Activated CD8-positive, alpha-beta T cell treated with anti-CD3 and anti-CD28 coated beads, Interleukin-2, amount 10 ng/mL, durations not matched to agents 7 days and 5 days (primary cell): ENCODE measurements around the gene KBTBD3. TPM values are rescaled to one million over a fixed set of nuclear protein-coding genes. Genes with fewer than 3 reads are reported as not detected.
"Not testable (repeated sequence)": the region's sequence is repeated elsewhere in the genome, so short reads cannot be mapped to it uniquely, and the experiment has no call there.

Source experiments
- ATAC-seq: fragments of 150-1000 bp; cut with Tn5 transposase; one replicate; pipeline ENCODE4 v1.10.0; 2021; ENCODE audit warnings: moderate library complexity
- CTCF ChIA-PET: fragments of 350-600 bp; sonication (Branson Sonifier 250); formaldehyde crosslinking; loops from one replicate; lab custom pipeline; 2021; ENCODE audit warnings: antibody characterized with exemption; lab: Charles Lee
- POLR2A ChIA-PET: fragments of 350-600 bp; sonication (Branson Sonifier 250); formaldehyde crosslinking; loops from one replicate; lab custom pipeline; 2021; ENCODE audit warnings: antibody characterized with exemption; lab: Charles Lee
- DNase-seq: peaks from one replicate; pipeline ENCODE4 v3.0.0-alpha.2; 2020
- H3K27ac Mint-ChIP-seq: one replicate; pipeline ENCODE4 v1.8.0; 2021; ENCODE audit warnings: mild to moderate bottlenecking, mixed read lengths
- H3K27me3 Mint-ChIP-seq: one replicate; pipeline ENCODE4 v1.8.0; 2021; ENCODE audit warnings: low read depth, mixed read lengths
- H3K36me3 Mint-ChIP-seq: one replicate; pipeline ENCODE4 v1.8.0; 2021; ENCODE audit warnings: low read depth, mixed read lengths
- H3K4me1 Mint-ChIP-seq: one replicate; pipeline ENCODE4 v1.8.0; 2021; ENCODE audit warnings: low read depth, mixed read lengths
- H3K4me3 Mint-ChIP-seq: one replicate; pipeline ENCODE4 v1.8.0; 2021; ENCODE audit warnings: mild to moderate bottlenecking, mixed read lengths
- H3K9me3 Mint-ChIP-seq: one replicate; pipeline ENCODE4 v1.8.0; 2022; ENCODE audit warnings: mixed read lengths; ENCODE audit not compliant: insufficient read depth
- total RNA-seq, 2 experiments: library from RNA; stranded (reverse); gene quantifications; one replicate each; pipeline ENCODE4 v1.2.3, GENCODE V29; 2021

KBTBD3 gene
- total RNA-seq, 2 experiments from 2014 or later: 6.2 to 7.7 TPM

GRCh38 chr11:106021967-106022794, 55.0 kb downstream of the KBTBD3 start, which contains the start of gene MSANTD4:
Gene MSANTD4 (minus strand): TSS chr11:106022240. CDS start chr11:106010917, 11,323 bp downstream.
- peak within 1 kb of the TSS; percentile 91 for H3K4me3 Mint-ChIP-seq
- peaks cover 35% of the 10 kb centered on the region for H3K4me1 Mint-ChIP-seq
- peak; percentile 99 for ATAC-seq
- H3K27ac Mint-ChIP-seq: peak within 1 kb of the TSS; percentile 87
- DNase-seq: peak; percentile 98
- H3K36me3 Mint-ChIP-seq: peaks cover 20% of the 10 kb centered on the region
- ChIA-PET POLR2A (interaction anchor here (1.2 kb wide), 1 partner anchor 55 kb away, joined by 4 read pairs; the partner anchor contains the start of genes AASDHPPT and KBTBD3), CTCF (interaction anchor here (1.8 kb wide), 1 partner anchor 64 kb away, joined by 5 read pairs; no protein-coding TSS in a partner anchor)
- H3K9me3 Mint-ChIP-seq: no peaks in the 10 kb centered on the region
- peaks cover 7% of the 10 kb centered on the region for H3K27me3 Mint-ChIP-seq

DNA sequence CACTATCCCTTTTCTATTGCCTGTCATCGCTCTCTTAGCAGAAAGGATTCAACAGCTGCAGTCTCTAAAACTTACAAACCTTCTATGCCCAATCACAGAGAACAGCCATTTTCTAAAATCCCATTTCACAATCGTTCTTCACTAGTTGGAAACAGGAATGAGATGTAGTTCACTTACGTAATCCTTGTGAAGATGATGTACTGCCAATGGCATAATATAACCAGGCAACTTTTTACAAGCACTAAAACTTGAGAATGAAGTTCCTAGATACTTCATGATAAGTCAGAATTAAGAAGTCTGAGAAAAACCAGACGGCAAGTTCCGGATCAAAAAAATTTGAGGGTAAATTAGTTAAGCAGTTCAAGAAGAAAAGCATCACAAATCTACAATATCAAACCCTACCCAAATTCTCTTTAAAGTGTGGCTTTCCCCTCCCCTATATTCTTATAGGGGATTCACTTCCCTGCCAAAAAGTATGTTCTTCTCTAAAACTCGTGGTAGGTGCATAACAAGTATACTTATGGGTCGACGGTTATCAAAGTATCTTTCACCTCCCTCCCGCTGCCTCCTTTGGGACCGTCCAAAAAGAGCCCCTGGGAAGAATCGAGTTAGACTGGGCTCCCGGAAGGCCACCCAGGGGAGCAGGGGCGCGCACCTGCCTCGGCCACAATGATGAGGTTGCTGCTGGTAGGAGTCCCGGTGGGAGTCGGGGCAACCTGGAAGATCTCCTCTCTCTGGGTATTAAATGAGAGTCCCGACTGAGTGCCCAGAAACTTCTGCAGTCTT, 55.8 kb downstream of the KBTBD3 start:
- Mint-ChIP-seq H3K27ac (peak overlapping the region; percentile 87), H3K36me3 (peaks cover 21% of the 10 kb centered on the region), H3K4me1 (peaks cover 42% of the 10 kb centered on the region), H3K27me3 (peaks cover 4% of the 10 kb centered on the region), H3K4me3 (peak overlapping the region; percentile 91), H3K9me3 (no peaks in the 10 kb centered on the region)
- ATAC-seq (no peak), DNase-seq (no peak)
- CTCF ChIA-PET: no interaction called here
- POLR2A ChIA-PET: no interaction called here

DNA sequence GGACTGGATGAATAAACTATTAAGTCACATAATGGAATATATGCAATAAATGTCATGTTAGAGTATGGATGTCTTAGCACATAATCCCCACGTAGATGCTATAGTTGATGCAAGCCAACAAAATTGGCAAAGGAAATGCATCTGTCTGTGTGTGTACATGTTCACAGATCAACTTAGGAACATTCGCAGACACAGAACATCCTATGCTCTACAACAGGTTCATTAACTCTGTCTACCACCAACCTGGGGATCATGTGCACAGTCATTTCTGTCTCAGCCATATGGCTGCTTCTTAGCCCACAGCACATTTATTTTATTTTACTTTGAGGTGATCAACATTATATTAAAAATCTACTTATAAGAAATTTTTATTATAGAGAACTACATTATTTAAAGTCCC, 60.1 kb downstream of the KBTBD3 start:
- H3K4me3 Mint-ChIP-seq: no peak overlapping the region
- no peak for ATAC-seq
- DNase-seq: no peak
- no peaks in the 10 kb centered on the region for H3K9me3 Mint-ChIP-seq
- H3K36me3 Mint-ChIP-seq: peaks cover 37% of the 10 kb centered on the region
- ChIA-PET POLR2A (no interaction called here), CTCF (interaction anchor here (0.8 to 1.1 kb wide), 2 partner anchors 28 to 60 kb away, joined by 3 to 5 read pairs; partner anchors contain the start of genes AASDHPPT and KBTBD3)
- H3K27ac Mint-ChIP-seq: no peak overlapping the region
- H3K27me3 Mint-ChIP-seq: no peaks in the 10 kb centered on the region
- peaks cover 40% of the 10 kb centered on the region for H3K4me1 Mint-ChIP-seq

DNA sequence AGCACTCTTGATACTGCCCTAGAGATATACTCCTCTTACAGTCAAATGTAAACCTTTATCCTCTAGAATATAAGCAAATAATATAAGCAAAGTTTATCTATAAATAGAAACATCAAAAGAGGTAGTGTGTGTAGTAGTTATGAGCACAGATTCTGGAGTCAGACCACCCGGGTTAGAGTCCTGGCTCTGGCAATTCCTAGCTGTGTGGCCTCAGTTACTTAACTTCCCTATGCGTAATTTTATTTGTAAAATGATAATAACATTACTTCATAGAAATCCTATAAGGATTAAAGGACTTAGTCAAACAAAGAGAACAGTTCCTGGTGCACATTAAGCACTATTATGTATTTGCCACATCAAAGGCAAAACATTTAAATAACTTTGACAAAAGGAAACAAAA, 62.1 kb downstream of the KBTBD3 start:
- ChIA-PET POLR2A (no interaction called here), CTCF (no interaction called here)
- peaks cover 45% of the 10 kb centered on the region for H3K36me3 Mint-ChIP-seq
- no peaks in the 10 kb centered on the region for H3K9me3 Mint-ChIP-seq
- no peak overlapping the region for H3K4me3 Mint-ChIP-seq
- DNase-seq (no peak), ATAC-seq (no peak)
- peaks cover 30% of the 10 kb centered on the region for H3K4me1 Mint-ChIP-seq
- H3K27me3 Mint-ChIP-seq: no peaks in the 10 kb centered on the region
- no peak overlapping the region for H3K27ac Mint-ChIP-seq

GRCh38 chr11:106014620-106015019, 62.5 kb downstream of the KBTBD3 start:
- ChIA-PET CTCF (no interaction called here), POLR2A (no interaction called here)
- H3K27ac Mint-ChIP-seq: no peak overlapping the region
- ATAC-seq: no peak
- no peaks in the 10 kb centered on the region for H3K27me3 Mint-ChIP-seq
- no peak for DNase-seq
- H3K4me3 Mint-ChIP-seq: no peak overlapping the region
- peaks cover 26% of the 10 kb centered on the region for H3K4me1 Mint-ChIP-seq
- no peaks in the 10 kb centered on the region for H3K9me3 Mint-ChIP-seq
- peaks cover 45% of the 10 kb centered on the region for H3K36me3 Mint-ChIP-seq

DNA sequence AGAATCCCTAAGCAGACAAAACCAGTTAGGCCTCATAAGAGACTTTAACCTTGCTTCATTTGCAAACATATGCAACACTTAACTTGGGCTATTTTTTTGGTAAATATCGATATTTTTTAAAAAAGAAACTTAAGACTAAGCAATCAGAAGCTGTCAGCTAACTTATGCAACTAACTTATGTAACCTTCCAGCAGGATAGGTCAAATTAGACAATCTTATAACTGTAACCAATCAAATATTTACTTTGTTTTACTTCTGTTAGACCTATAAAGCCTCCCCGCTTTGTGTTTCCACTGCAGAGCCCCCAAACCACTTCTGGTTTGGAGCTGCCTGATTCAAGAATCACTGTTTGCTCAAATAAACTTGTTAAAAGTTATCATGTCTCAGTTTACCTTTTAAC, 63.1 kb downstream of the KBTBD3 start:
- no peak overlapping the region for H3K27ac Mint-ChIP-seq
- ChIA-PET POLR2A (interaction anchor here (0.9 kb wide), 1 partner anchor 10 kb away, joined by 3 read pairs; no protein-coding TSS in a partner anchor), CTCF (no interaction called here)
- peaks cover 22% of the 10 kb centered on the region for H3K4me1 Mint-ChIP-seq
- H3K9me3 Mint-ChIP-seq: no peaks in the 10 kb centered on the region
- no peak for ATAC-seq
- no peak overlapping the region for H3K4me3 Mint-ChIP-seq
- no peak for DNase-seq
- H3K27me3 Mint-ChIP-seq: no peaks in the 10 kb centered on the region
- H3K36me3 Mint-ChIP-seq: peaks cover 48% of the 10 kb centered on the region

DNA sequence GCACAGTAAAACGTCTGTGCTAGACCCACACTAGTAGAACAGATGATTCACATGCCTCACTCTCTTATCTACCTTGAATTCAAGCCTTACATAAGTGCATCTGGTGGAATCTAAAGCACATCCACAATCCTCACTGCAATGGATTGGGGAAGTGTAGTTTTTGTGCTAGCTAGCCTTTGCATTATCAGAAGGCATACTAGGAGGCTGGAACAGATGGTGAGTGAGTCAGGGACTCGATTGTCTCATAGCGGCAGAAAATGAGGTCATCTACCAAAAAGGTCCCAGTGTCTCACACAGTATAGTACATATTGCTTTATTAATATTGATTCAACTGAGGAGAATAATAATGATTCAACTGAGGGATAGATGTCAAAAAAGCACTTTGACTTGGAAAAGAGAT, 64.4 kb downstream of the KBTBD3 start:
- POLR2A ChIA-PET: no interaction called here
- no peak overlapping the region for H3K27ac Mint-ChIP-seq
- no peak for ATAC-seq

DNA sequence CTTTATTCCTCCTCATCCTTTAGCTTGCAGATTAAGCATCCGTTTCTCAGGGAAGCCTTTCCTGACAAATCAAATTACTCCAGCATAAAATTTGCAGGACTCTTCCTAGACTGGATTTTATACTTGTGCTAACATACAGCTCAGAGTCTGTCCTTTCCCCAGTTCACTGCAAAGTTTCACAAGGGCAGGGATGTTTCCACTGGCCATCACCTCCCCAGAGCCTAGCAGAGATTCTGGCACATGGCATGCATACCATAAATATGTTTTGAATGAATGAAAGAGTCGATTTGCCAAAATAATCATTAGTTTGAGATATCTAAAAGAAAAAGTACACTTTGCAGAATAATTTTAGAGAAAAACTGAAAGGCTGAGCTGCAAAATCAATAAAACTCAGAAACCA, 65.7 kb downstream of the KBTBD3 start:
- H3K4me3 Mint-ChIP-seq: no peak overlapping the region
- H3K27me3 Mint-ChIP-seq: no peaks in the 10 kb centered on the region
- H3K36me3 Mint-ChIP-seq: peaks cover 70% of the 10 kb centered on the region
- ChIA-PET CTCF (interaction anchor here (1.1 kb wide), 1 partner anchor 8 kb away, joined by 4 read pairs; no protein-coding TSS in a partner anchor), POLR2A (no interaction called here)
- DNase-seq (no peak), ATAC-seq (no peak)
- no peaks in the 10 kb centered on the region for H3K9me3 Mint-ChIP-seq
- H3K4me1 Mint-ChIP-seq: peaks cover 7% of the 10 kb centered on the region
- no peak overlapping the region for H3K27ac Mint-ChIP-seq

More for the DNA sequence above, 64.4 kb downstream of the KBTBD3 start:
- H3K27me3 Mint-ChIP-seq: no peaks in the 10 kb centered on the region
- no peak for DNase-seq
- peaks cover 13% of the 10 kb centered on the region for H3K4me1 Mint-ChIP-seq
- no peak overlapping the region for H3K4me3 Mint-ChIP-seq
- CTCF ChIA-PET: no interaction called here
- peaks cover 58% of the 10 kb centered on the region for H3K36me3 Mint-ChIP-seq
- H3K9me3 Mint-ChIP-seq: no peaks in the 10 kb centered on the region

- H3K27me3 Mint-ChIP-seq, H3K27ac Mint-ChIP-seq, H3K4me1 Mint-ChIP-seq, CTCF ChIA-PET, H3K4me3 Mint-ChIP-seq, ATAC-seq, POLR2A ChIA-PET, DNase-seq, H3K9me3 Mint-ChIP-seq: not testable (repeated sequence)
- peaks cover 56% of the 10 kb centered on the region for H3K36me3 Mint-ChIP-seq
These were observed 74.1 kb downstream of the KBTBD3 start for GRCh38 chr11:106003094-106003493.

- DNase-seq (no peak), ATAC-seq (no peak)
- Mint-ChIP-seq H3K27me3 (no peaks in the 10 kb centered on the region), H3K4me3 (no peak overlapping the region), H3K36me3 (peaks cover 42% of the 10 kb centered on the region), H3K4me1 (no peaks in the 10 kb centered on the region), H3K27ac (no peak overlapping the region), H3K9me3 (peaks cover 7% of the 10 kb centered on the region)
- ChIA-PET POLR2A (no interaction called here), CTCF (no interaction called here)
These were observed 75.7 kb downstream of the KBTBD3 start for GRCh38 chr11:106001304-106002012.
